Breast epithelium (tissue), 4 donors: ENCODE results near the gene LRP1. TPM values are rescaled to one million over a fixed set of nuclear protein-coding genes. Genes with fewer than 3 reads are reported as not detected.

Experiments
- DNase-seq, 2 donors: peaks; one replicate each; pipeline ENCODE4 v3.0.0-alpha.2; 2019; ENCODE audit warnings: low spot score in 2 of 2
- H3K27ac ChIP-seq, 2 donors: fragments of 200-600 bp; sonication (generic) in 1 of 2; one replicate each; pipeline ENCODE4 v1.5.1; 2016 to 2019; ENCODE audit warnings: mild to moderate bottlenecking in 1 of 2
- H3K27me3 ChIP-seq, 2 donors: fragments of 200-600 bp; sonication (generic) in 1 of 2; one replicate each; pipeline versions ENCODE4 v1.5.1 to v1.6.0; 2017 to 2019; ENCODE audit warnings: control low read depth in 1 of 2, mild to moderate bottlenecking in 1 of 2
- H3K36me3 ChIP-seq: fragments of 200-600 bp; one replicate; pipeline ENCODE4 v1.5.1; 2019
- H3K4me1 ChIP-seq, 2 donors: fragments of 200-600 bp; sonication (generic); one replicate each; pipeline ENCODE4 v1.5.1; 2016 to 2019; ENCODE audit warnings: control low read depth in 1 of 2
- H3K4me3 ChIP-seq, 3 donors: fragments of 200-600 bp; sonication (generic); 1 replicate in 2 of 3; 2 replicates in 1 of 3; pipeline ENCODE4 v1.5.1; 2016 to 2019; ENCODE audit warnings: mild to moderate bottlenecking in 3 of 3, moderate library complexity in 2 of 3
- H3K9me3 ChIP-seq, 2 donors: fragments of 200-600 bp; sonication (generic) in 1 of 2; one replicate each; pipeline ENCODE4 v1.5.1; 2016 to 2019; ENCODE audit warnings: control low read depth in 1 of 2
- POLR2A ChIP-seq: fragments of 450-650 bp; IDR thresholded peaks from one replicate; pipeline ENCODE4 v1.6.1; 2016; ENCODE audit warnings: antibody characterized with exemption, mild to moderate bottlenecking, moderate library complexity
- POLR2AphosphoS5 ChIP-seq, 3 donors: sonication (generic); formaldehyde crosslinking; IDR thresholded peaks; one replicate each; pipeline ENCODE4 v1.6.1; 2017; ENCODE audit warnings: antibody characterized with exemption in 3 of 3
- intact Hi-C: fragments of 100-400 bp; cut with DNase I; formaldehyde crosslinking; loops from one replicate; pipeline ENCODE4 v1.15.1; 2023; ENCODE audit warnings: low total_unique reads
- total RNA-seq, 3 donors: library from RNA; depleted of rRNA; stranded (reverse); fragments of >200 nt; gene quantifications; one replicate each; pipeline ENCODE4 v1.1.0, GENCODE V29; 2016
- TF ChIP-seq, protein P1 (sequence below), 3 donors: fragments of 450-650 bp; IDR thresholded peaks; one replicate each; pipeline ENCODE4 v1.5.1; 2016 to 2017; ENCODE audit warnings: antibody characterized with exemption in 3 of 3, mild to moderate bottlenecking in 3 of 3, moderate library complexity in 3 of 3

The LRP1 gene
- total RNA-seq, 3 donors from 2014 or later = 102 to 894 (median 240) TPM

DNA sequence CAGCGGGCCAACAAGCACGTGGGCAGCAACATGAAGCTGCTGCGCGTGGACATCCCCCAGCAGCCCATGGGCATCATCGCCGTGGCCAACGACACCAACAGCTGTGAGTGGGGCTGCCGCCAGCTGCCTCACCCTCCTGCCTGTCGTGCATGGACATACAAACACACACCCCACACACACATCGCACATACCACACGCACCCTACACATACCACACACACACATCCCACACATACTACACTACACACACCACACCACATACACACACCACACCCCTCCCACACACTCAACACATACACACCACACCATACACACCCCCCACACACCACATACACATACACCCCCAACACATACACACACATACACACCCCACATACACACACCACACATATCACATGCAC is 63.1 kb downstream of the LRP1 start:
- no peak for DNase-seq
- TF ChIP-seq POLR2A (no peak), POLR2AphosphoS5 (IDR thresholded peaks at IDR 0.05) (no peak)
- TF ChIP-seq, protein P1, sequence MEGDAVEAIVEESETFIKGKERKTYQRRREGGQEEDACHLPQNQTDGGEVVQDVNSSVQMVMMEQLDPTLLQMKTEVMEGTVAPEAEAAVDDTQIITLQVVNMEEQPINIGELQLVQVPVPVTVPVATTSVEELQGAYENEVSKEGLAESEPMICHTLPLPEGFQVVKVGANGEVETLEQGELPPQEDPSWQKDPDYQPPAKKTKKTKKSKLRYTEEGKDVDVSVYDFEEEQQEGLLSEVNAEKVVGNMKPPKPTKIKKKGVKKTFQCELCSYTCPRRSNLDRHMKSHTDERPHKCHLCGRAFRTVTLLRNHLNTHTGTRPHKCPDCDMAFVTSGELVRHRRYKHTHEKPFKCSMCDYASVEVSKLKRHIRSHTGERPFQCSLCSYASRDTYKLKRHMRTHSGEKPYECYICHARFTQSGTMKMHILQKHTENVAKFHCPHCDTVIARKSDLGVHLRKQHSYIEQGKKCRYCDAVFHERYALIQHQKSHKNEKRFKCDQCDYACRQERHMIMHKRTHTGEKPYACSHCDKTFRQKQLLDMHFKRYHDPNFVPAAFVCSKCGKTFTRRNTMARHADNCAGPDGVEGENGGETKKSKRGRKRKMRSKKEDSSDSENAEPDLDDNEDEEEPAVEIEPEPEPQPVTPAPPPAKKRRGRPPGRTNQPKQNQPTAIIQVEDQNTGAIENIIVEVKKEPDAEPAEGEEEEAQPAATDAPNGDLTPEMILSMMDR (IDR thresholded peaks at IDR 0.05) = no peak
- H3K27me3 ChIP-seq = no peaks in the 10 kb centered on the region
- H3K4me3 ChIP-seq = no peak overlapping the region
- H3K27ac ChIP-seq = no peak overlapping the region
- no peaks in the 10 kb centered on the region for H3K9me3 ChIP-seq
- H3K36me3 ChIP-seq = no peaks in the 10 kb centered on the region
- no peaks in the 10 kb centered on the region for H3K4me1 ChIP-seq
- intact Hi-C loops = no loop called here

- intact Hi-C loops = no loop called here
- peaks cover 5% of the 10 kb centered on the region for H3K36me3 ChIP-seq
- DNase-seq = no peak
- no peak for TF ChIP-seq POLR2A
- no peak for TF ChIP-seq POLR2AphosphoS5 (IDR thresholded peaks at IDR 0.05)
- TF ChIP-seq, protein P1 (IDR thresholded peaks at IDR 0.05) = no peak
- H3K27ac ChIP-seq = no peak overlapping the region
- no peaks in the 10 kb centered on the region for H3K27me3 ChIP-seq
- H3K4me1 ChIP-seq = no peaks in the 10 kb centered on the region
- no peaks in the 10 kb centered on the region for H3K9me3 ChIP-seq
- no peak overlapping the region for H3K4me3 ChIP-seq
These were observed 64.6 kb downstream of the LRP1 start for GRCh38 chr12:57192920-57193319.

DNA sequence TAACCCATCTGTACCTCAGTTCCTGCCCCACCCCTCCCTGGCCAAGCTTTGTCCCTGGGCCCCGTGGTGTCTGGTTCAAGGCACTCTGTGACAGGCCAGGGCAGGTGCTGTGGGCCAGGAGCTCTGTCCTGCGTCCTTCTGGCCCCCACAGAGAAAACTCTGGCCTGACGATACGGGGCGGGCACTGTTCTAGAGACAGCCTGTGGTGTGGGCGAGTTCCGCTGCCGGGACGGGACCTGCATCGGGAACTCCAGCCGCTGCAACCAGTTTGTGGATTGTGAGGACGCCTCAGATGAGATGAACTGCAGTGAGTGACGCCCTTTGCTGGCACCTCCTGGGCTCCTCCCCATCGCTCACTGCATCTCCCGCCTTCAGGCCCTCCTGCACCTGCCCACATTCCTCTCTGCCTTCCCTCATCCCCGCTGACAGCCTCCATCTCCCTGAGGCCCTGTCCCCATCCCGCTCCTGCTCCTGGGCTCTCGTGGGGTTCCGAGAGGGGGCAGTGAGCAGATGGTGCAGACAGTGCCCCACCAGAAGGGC is 65.5 kb downstream of the LRP1 start:
- no peak overlapping the region for H3K4me3 ChIP-seq
- no peak for TF ChIP-seq POLR2A
- no peak for TF ChIP-seq POLR2AphosphoS5 (IDR thresholded peaks at IDR 0.05)
- TF ChIP-seq, protein P1 (IDR thresholded peaks at IDR 0.05) = no peak
- H3K9me3 ChIP-seq = no peaks in the 10 kb centered on the region
- H3K4me1 ChIP-seq = no peaks in the 10 kb centered on the region
- peaks cover 5% of the 10 kb centered on the region for H3K36me3 ChIP-seq
- H3K27ac ChIP-seq = no peak overlapping the region
- intact Hi-C loops = no loop called here
- DNase-seq = no peak
- H3K27me3 ChIP-seq = no peaks in the 10 kb centered on the region

DNA sequence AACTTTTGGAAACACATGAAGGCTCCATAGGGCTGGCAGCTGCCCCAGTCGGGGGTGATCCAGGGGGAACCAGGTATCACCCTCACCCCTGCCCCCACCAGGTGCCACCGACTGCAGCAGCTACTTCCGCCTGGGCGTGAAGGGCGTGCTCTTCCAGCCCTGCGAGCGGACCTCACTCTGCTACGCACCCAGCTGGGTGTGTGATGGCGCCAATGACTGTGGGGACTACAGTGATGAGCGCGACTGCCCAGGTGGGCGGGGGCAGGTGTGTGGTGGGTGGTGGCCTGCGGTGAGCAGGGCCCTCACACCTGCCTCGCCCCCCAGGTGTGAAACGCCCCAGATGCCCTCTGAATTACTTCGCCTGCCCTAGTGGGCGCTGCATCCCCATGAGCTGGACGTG is 66.0 kb downstream of the LRP1 start:
- Histone ChIP-seq H3K4me1 (no peaks in the 10 kb centered on the region), H3K9me3 (no peaks in the 10 kb centered on the region), H3K27me3 (no peaks in the 10 kb centered on the region), H3K27ac (no peak overlapping the region), H3K36me3 (peaks cover 5% of the 10 kb centered on the region), H3K4me3 (no peak overlapping the region)
- no peak for DNase-seq
- intact Hi-C loops = no loop called here
- TF ChIP-seq, protein P1 (IDR thresholded peaks at IDR 0.05) = no peak
- no peak for TF ChIP-seq POLR2A

DNA sequence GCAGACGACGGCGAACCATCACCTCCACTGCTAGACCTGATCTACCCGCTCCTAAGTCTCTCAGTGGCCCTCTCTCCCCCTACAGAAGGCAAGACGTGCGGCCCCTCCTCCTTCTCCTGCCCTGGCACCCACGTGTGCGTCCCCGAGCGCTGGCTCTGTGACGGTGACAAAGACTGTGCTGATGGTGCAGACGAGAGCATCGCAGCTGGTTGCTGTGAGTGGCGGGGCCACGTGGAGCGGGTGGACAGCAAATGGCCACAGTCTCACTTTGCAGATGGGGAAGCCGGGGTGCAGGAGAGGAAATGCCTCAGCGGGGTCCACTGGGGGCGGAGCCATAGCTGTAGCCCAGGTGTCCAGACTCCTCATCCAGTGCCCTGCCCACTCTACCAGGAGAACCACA is 66.9 kb downstream of the LRP1 start:
- peaks cover 5% of the 10 kb centered on the region for H3K36me3 ChIP-seq
- intact Hi-C loops = no loop called here
- H3K27ac ChIP-seq = peak overlapping the region in 1 of 2 donors; percentile 7
- no peaks in the 10 kb centered on the region for H3K4me1 ChIP-seq
- no peaks in the 10 kb centered on the region for H3K9me3 ChIP-seq
- TF ChIP-seq, protein P1 (IDR thresholded peaks at IDR 0.05) = no peak
- TF ChIP-seq POLR2AphosphoS5 (IDR thresholded peaks at IDR 0.05) = no peak
- no peak overlapping the region for H3K4me3 ChIP-seq
- no peak for DNase-seq
- no peaks in the 10 kb centered on the region for H3K27me3 ChIP-seq
